Measurements from ENCODE around the gene MTM1.
A peak's percentile ranks its signal among the peaks of the same experiment; 100 is the strongest.

The MTM1 gene

GRCh38 chrX:150548684-150549083 lies 19.7 kb upstream of the MTM1 start:
- no peak for DNase-seq (ENCODE audit: low read depth in 3 of 3)

DNA sequence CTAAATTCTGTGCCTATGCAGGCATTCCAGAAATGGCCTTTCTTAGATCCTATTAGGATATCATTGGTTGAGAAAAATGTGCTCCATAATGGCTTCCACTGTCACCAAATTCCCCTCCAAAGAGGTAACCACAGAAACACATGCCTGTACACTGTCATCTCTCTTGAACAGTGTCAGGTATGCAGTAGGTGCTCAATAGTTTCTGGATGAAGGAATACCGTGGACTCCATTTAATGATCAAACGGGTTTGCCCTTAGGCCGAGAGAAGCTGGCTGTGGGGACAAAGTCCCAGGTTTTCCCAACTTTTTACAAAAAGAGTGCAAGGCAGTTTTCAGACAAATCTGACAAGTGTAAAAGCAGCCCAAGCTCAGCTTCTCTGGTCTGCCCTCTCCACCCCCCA lies 16.5 kb upstream of the MTM1 start:
- no peak for DNase-seq (ENCODE audit: low read depth in 3 of 3)

DNA sequence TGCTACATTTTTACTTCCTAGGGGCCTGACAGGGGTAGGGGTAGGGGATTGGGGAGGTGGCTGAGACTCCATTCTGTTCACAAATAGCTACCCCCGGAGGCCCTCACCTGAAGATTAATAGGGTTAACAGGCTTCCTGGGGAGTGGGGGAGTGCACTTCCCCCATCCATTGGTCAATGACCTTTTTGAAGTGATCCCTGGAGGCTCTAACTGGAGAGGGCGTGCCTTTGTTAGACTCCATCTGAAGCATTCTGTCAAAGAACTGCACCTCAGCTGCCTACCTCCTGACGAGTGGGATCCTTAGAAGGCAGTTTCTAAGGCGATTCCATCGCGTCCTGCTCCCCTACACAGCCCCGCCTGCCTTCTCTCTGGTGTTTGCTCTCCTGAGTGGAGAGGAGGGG lies 10.0 kb upstream of the MTM1 start:
- DNase-seq (ENCODE audit: low read depth in 3 of 3), result no peak

- no peak for DNase-seq (ENCODE audit: low read depth in 3 of 3)
Measured at GRCh38 chrX:150564838-150565237, 3.6 kb upstream of the MTM1 start.

DNA sequence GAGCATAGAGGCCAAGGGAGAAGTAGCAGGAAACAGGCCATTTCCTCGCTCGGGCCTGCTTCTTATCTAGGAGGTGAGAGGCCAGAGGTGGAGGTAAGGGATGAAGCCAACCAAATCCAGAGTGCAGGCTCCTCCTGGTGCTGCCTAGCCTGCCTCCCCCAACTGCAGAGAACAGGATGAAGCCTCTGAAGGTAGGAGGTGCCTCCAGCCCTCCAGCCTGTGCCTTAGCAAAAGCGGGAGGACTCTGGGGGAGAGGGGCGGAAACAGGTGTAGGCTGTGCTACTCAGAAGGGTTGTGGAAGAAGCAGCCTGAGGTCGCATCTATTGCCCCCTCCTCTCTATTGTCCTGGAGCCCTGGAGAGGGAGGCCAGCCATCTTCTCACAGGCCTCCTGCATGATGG lies 2.9 kb upstream of the MTM1 start:
- DNase-seq (ENCODE audit: low read depth in 3 of 3), result no peak

DNA sequence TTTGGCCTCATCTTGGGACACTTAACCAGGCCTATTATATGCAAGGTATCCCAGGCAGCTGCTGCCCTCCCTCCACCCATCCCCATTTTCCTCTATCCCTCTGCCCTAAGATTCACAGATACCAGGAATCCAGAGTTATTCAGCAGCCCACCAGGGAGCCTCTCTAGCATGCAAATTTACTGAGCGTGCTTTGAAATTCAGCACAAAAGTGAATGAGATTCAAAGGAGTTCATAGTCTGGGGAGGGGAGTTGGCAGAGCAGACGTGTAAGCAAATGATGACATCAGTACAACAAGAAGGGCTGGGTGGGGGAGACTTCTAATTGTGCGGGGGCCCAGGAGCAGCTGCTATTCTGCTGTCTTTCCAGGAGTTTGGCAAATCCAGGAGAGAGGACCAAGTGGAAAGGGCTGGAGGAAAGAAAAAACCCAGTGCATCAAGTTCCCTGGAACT lies 1.7 kb upstream of the MTM1 start:
- no peak for DNase-seq (ENCODE audit: low read depth in 3 of 3)

DNA sequence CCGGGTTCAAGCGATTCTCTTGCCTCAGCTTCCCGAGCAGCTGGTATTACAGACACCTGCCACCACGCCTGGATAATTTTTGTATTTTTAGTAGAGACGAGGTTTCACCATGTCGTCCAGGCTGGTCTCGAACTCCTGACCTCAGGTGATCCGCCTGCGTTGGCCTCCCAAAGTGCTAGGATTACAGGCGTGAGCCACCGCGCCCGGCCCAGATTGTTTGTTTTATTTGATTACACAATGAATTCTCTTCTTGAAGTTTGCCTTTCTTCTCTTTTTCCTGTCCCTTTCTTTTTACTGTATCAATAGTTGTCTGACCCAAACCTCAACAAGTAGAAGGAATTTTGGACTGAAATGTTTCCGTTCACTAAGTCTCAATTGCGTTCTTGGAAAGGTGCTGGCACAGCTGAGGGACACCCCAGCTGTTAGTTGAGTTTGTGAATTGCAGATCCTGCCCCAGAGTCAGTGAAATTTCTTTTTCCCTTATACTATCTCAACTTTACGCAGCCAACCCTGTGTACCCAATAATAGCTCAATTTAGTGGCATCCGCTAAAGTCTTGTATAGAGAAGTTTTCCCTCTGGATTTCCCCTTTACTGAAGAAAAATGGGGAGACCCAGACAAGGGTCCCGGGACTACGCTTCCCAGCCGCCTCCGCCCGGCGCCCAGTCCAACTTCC lies 639 bp upstream of the MTM1 start:
- DNase-seq (ENCODE audit: low read depth in 3 of 3), result no peak

DNA sequence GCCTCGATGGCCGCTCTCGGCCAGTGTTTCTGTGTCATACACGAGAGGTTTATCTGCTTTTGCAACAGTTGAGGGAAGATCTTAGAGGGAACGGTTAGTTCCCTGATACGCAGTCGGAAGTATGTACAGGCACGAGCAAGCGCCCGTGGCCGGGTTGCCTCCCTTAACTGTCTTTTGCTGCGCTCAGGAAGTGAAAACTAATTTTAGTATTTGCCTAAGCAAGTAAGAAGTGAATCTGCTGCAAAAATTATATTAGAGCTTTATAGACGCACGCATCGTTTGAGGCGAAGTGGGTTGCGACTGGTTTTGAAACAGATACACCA lies 695 bp downstream of the MTM1 start:
- peak in 1 of 3 experiments; percentile 35 for DNase-seq (ENCODE audit: low read depth in 3 of 3)

DNA sequence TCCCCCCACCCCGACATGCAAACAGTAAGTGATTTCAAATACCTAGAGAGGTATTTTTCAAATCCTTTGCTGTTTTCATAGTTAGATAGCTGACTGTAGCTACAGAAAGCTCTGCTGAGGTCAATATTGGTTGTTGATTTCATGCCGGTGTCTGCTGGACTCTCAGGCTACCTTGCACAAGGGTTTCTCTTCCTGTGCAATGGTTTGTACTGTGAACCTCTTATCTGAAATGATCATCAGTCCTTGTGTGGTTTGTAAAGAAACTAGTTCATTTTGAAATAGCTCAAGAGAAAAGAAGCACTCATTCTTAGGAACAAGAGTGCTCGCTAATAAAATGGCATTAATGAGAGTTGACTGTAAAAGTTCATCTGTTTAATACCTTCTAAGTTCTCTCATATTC lies 2.1 kb downstream of the MTM1 start:
- DNase-seq (ENCODE audit: low read depth in 3 of 3), result no peak

- no peak for DNase-seq (ENCODE audit: low read depth in 3 of 3)
Measured at GRCh38 chrX:150572206-150572605, 3.8 kb downstream of the MTM1 start.

GRCh38 chrX:150573106-150573505 lies 4.7 kb downstream of the MTM1 start:
- DNase-seq (ENCODE audit: low read depth in 3 of 3), result no peak

DNA sequence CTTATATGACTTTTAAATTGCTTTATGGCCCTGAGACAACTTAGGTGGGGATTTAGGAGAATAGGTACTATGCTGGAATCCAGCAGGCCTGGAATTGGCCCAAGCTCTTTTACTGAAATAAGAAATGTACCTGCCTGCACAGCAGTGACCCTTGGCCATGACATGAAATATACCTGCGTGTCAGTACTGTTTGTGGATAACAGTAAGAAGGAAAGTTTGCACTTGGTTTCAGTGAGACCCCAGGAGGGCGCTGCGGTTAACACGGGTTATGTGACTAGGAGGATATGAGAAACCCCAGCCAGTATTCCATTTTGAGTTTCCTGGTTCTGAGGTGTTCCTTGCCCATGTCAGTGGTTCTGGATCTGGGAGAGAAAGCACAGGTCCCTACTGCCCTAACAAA lies 5.3 kb downstream of the MTM1 start:
- DNase-seq (ENCODE audit: low read depth in 3 of 3), result peak in 1 of 3 experiments; percentile 17

GRCh38 chrX:150574559-150575418 lies 6.4 kb downstream of the MTM1 start:
- DNase-seq (ENCODE audit: low read depth in 3 of 3), result peak in 1 of 3 experiments; percentile 31

GRCh38 chrX:150575419-150575814 lies 7.0 kb downstream of the MTM1 start:
- peak; percentile 48 to 53 (median 48) for DNase-seq (ENCODE audit: low read depth in 3 of 3)

DNA sequence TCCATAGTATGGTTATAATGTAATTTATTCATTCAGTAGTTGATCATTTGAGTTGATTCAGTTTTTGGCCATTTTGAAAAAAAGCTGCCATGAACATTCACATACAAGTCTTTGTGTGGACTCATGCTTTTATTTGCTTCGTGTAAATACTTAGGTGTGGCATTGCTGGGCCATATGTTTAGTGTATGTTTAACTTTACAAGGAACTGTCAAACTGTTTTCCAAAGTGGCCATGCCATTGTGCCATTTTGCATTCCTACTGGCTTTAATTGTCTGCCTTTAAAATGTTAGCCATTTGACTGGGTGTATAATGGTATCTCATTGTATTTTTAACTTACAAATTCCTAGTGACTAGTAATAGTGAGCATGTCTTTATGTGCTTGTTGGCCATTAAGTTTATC lies 8.8 kb downstream of the MTM1 start:
- DNase-seq (ENCODE audit: low read depth in 3 of 3), result no peak

DNA sequence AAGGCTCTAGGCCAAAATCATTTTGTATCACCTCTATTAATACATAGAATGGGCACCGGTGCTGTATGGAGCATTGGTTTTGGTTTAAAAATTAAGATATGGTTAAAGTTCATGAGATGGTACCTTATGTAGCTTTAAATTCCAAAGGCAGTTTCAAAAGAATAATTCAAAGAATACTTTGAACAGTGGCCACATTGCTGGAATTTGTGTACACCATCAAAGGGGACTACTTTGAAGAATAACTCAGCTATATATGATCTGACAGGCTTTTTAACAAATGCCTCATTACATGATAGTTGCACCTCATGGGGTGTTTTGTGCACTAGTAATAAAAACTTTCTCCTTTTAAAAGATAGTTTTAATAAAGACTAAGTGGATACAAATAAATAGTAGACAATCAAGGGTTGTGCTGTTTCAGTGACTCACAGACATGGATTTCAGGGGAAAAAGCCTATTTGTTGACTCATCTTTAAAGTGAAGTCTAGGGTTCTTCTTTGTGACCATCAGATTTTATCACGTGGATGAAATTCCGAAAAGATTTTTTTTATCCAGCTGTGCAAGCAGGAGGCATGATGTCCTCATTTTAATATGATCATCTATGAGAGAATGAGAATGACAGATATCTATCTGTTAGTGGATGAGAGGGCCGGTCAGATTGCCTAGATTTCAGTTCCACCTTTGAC lies 12.8 kb downstream of the MTM1 start:
- no peak for DNase-seq (ENCODE audit: low read depth in 3 of 3)

GRCh38 chrX:150582338-150582948 lies 14.0 kb downstream of the MTM1 start:
- DNase-seq (ENCODE audit: low read depth in 3 of 3), result no peak

GRCh38 chrX:150587585-150588503 lies 19.4 kb downstream of the MTM1 start:
- DNase-seq (ENCODE audit: low read depth in 3 of 3), result peak in 1 of 3 experiments; percentile 18

DNA sequence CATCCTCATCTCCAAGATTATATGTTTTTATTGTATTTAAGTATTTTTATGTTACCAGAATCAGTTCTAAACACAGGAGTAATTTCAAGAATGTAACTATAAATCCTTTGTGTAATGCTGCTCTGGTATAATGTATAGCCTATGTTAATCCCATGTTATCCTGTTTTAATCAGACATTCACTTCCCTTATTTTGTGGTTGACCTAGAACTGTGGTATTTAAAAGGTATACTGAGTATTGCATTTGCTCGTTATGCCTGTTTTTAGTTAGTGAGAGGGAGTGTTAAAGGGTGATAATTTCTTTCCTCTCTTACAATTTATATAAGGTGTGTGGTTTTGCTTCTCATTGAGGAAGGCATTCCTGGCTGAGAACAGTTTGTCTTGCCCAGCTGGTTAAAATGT lies 26.2 kb downstream of the MTM1 start:
- DNase-seq (ENCODE audit: low read depth in 3 of 3), result no peak

- no peak for DNase-seq (ENCODE audit: low read depth in 3 of 3)
Measured at GRCh38 chrX:150599226-150599625, 30.8 kb downstream of the MTM1 start.

DNA sequence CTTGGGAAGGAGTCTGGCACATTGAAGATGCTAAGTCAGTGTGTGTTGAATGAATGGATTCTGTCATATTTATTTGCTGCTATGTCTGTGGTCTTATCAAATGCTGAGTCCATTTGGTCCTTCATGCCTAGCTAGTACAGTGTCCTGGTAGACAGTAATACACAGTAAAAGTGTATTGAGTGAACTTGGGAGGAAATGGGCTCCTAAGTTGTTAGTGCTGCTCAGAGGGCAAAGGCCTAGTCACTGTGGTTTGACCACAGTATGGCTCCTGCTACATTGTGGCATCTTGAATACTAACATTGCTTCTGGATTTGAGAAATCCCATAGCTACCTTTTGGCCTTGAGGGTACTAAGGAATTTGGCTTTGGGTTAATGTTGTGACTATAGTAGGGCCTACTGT lies 33.9 kb downstream of the MTM1 start:
- no peak for DNase-seq (ENCODE audit: low read depth in 3 of 3)

Measured in stimulated activated CD4-positive, alpha-beta T cell treated with anti-CD3 and anti-CD28 coated beads, TNF-alpha, amount 100 ng/mL, for 24 hours (primary cell).